ENCODE measurements around the gene CD74. TPM values are rescaled to one million over a fixed set of nuclear protein-coding genes. Genes with fewer than 3 reads are reported as not detected.
"Not testable (repeated sequence)": the region's sequence is repeated elsewhere in the genome, so short reads cannot be mapped to it uniquely, and the experiment has no call there.

Gene CD74
- total RNA-seq, 1 experiment from 2014 or later: 118 TPM

DNA sequence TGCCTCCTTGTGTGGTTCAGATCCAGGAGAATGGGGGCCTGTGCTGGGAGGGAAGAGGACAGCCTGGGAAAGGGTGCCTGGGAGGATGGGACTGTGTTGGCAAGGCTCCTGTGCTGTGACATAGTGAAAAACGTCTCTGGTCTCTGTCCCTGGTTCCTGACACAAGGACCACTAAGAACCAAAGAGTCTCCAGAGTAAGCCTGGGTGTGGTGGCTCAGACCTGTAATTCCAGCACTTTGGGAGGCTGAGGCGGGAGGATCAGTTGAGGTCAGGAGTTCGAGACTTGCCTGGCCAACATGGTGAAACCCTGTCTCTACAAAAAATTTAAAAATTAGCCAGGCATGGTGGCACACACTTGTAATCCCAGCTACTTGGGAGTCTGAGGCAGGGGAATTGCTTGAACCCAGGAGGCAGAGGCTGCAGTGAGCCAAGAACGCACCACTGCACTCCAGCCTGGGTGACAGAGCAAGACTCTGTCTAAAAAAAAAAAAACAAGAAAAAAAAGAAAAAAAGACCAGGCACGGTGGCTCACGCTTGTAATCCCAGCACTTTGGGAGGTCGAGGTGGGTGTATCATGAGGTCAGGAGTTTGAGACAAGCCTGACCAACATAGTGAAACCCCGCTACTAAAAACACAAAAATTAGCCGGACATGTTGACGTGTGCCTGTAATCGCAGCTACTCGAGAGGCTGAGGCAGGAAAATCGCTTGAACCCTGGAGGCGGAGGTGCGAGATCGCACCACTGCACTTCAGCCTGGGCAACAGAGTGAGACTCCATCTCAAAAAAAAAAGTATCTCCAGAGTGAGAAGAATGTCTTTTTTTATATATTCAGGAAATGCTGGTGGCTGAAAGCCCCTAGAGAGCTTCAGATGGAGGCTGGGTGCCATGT lies 1.4 kb upstream of the CD74 start:
- DNase-seq (ENCODE audit: low spot score); in situ Hi-C loops (cut with HindIII; ENCODE audit: low sequenced_read_pairs): not testable (repeated sequence)

GRCh38 chr5:150413176-150413901 lies 629 bp upstream of the CD74 start:
- no peak for DNase-seq (ENCODE audit: low spot score)
- in situ Hi-C loops (cut with HindIII; ENCODE audit: low sequenced_read_pairs): no loop called here

GRCh38 chr5:150411245-150411979 lies 1.3 kb downstream of the CD74 start:
- in situ Hi-C loops (cut with HindIII; ENCODE audit: low sequenced_read_pairs): no loop called here
- peak; percentile 42 for DNase-seq (ENCODE audit: low spot score)

- in situ Hi-C loops (cut with HindIII; ENCODE audit: low sequenced_read_pairs): no loop called here
- DNase-seq (ENCODE audit: low spot score): peak; percentile 87
Observed at GRCh38 chr5:150410524-150411244, 2.0 kb downstream of the CD74 start.

DNA sequence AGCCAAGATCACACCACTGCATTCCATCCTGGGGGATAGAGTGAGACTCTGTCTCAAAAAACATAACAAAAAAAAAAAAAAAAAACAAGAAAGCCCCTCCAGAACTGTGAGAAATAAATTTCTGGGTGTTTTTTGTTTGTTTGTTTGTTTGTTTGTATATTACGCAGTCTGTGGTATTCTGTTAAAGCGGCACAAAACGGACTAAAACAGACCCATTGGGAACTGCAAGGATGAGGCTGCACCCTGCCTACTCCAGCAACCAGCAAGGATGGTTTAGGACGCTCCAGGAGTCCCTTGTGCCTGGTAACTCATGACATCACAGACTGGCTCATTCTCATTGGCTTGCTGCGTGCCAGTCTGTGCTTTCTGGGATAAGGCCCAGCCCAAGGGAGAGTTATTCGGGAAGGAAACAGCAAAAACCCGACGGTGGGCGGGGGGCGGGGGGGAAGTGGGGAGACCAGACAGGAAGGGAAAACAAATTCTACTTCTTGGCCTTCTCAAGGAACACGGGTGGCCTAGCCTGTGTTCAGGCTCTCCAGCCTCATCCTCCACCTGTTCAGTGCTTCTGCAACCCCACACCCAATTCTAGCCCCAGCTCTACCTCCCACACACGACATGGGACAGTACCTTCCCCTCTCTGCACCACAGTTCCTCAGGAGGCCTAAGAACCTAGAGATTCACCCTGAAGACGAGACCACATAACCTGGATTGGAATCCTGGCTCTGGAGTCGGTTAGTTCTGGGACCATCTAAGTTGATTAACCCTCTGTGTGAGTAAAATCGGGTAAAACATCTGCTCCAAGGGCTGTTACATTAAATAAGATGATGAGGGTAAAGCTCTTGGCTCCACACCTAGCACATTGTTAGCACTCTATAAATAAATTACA lies 2.8 kb downstream of the CD74 start:
- in situ Hi-C loops (cut with HindIII; ENCODE audit: low sequenced_read_pairs): no loop called here
- DNase-seq (ENCODE audit: low spot score): peak; percentile 96

DNA sequence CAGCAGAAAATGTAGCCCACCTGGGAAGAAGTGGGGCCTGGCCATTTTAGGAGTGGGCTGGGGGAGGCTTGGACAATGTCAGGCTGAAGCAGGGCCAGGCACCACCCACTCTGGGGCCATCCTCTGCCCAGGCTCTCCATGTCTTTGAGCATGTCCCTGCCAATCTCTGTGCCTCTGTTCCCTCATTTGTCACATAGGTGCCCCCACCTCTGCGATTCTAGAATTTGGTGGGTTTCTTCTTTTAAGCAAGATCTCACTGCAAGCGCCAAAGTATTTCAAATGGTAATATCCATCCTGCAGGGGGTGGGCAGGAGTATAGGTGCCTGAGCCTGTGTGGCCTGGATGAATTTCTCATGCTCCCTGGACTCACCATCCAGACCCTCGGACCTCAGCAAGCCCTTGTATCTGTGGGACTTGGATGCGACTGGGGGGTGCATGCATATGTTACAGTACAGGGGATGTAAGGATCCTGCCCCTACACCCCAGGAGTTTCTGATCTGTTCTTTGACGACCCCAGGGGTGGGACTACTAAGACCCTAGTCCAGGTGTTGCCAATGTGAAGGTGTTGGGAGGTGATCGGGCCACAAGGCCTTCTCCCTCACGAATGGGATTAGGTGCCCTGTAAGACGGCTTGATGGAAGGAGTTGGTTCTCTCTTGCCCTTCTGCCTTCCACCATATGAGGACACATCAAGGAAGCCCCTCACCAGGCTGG lies 4.3 kb downstream of the CD74 start:
- in situ Hi-C loops (cut with HindIII; ENCODE audit: low sequenced_read_pairs): no loop called here
- DNase-seq (ENCODE audit: low spot score): no peak

GRCh38 chr5:150407096-150407720 lies 5.5 kb downstream of the CD74 start:
- in situ Hi-C loops (cut with HindIII; ENCODE audit: low sequenced_read_pairs): no loop called here
- no peak for DNase-seq (ENCODE audit: low spot score)

DNA sequence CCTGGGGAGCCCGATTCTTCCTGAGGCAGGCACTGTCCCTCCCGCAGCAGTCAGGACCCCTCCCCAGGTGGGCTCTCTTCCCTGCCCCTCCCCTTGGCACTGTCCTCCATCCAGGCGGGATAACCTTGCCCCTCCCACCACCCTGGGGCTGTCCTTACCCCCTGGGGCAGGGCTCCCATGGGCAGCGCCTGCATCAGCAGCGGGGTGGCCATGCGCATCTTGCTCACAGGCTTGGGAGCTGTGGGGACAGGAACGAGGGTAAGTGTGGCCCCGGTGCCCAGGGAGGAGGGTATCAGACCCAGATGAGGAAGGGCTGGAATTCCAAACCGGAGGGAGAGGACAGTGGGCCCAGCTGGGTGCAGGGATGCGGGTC lies 6.0 kb downstream of the CD74 start:
- DNase-seq (ENCODE audit: low spot score): no peak
- in situ Hi-C loops (cut with HindIII; ENCODE audit: low sequenced_read_pairs): no loop called here

- in situ Hi-C loops (cut with HindIII; ENCODE audit: low sequenced_read_pairs): no loop called here
- DNase-seq (ENCODE audit: low spot score): no peak
Observed at GRCh38 chr5:150406103-150406722, 6.5 kb downstream of the CD74 start.

- no peak for DNase-seq (ENCODE audit: low spot score)
- in situ Hi-C loops (cut with HindIII; ENCODE audit: low sequenced_read_pairs): loop anchor here (5.0 kb wide), 1 partner anchor 43 kb away; no protein-coding TSS in a partner anchor
Observed at GRCh38 chr5:150404941-150405816, 7.5 kb downstream of the CD74 start.

- no peak for DNase-seq (ENCODE audit: low spot score)
- in situ Hi-C loops (cut with HindIII; ENCODE audit: low sequenced_read_pairs): loop anchor here (5.0 kb wide), 1 partner anchor 42 kb away; no protein-coding TSS in a partner anchor
Observed at GRCh38 chr5:150404535-150404934, 8.2 kb downstream of the CD74 start.

DNA sequence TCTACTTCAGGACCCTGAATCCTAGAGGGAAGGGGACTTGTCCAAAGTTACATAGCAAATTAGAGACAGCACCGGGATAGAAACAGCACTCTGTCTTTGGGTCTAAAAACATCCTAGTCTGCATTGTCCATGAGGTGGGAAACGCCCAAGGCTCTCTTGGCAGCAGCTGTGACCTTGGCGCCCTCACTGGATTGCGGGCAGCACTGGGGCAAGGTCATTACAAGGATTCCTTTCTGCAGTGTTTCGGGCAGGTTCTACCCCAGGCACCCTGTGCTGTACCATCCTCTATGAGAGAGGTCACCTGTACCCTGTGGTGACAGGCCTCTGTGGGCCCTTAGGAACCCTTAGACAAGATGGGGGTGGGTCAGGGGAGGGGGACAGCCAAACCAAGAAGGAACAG lies 8.6 kb downstream of the CD74 start:
- no peak for DNase-seq (ENCODE audit: low spot score)
- in situ Hi-C loops (cut with HindIII; ENCODE audit: low sequenced_read_pairs): loop anchor here (5.0 kb wide), 1 partner anchor 42 kb away; no protein-coding TSS in a partner anchor

GRCh38 chr5:150402901-150403342 lies 9.8 kb downstream of the CD74 start:
- DNase-seq (ENCODE audit: low spot score): no peak
- in situ Hi-C loops (cut with HindIII; ENCODE audit: low sequenced_read_pairs): loop anchor here (5.0 kb wide), 1 partner anchor 41 kb away; no protein-coding TSS in a partner anchor

- no peak for DNase-seq (ENCODE audit: low spot score)
- in situ Hi-C loops (cut with HindIII; ENCODE audit: low sequenced_read_pairs): loop anchor here (5.0 kb wide), 1 partner anchor 40 kb away; no protein-coding TSS in a partner anchor
Observed at GRCh38 chr5:150402229-150402773, 10.4 kb downstream of the CD74 start.

Data from G401 (cell line).